Left cardiac atrium (tissue), 4 donors: ENCODE results near the gene EARS2. TPM values are rescaled to one million over a fixed set of nuclear protein-coding genes. Genes with fewer than 3 reads are reported as not detected.
"Not testable (repeated sequence)": the region's sequence is repeated elsewhere in the genome, so short reads cannot be mapped to it uniquely, and the experiment has no call there.

Source experiments
- ATAC-seq, 2 donors: fragments of 200-7000 bp; cut with Tn5 transposase; one replicate each; pipeline ENCODE4 v1.9.1; 2020; ENCODE audit warnings: mild to moderate bottlenecking in 2 of 2, moderate library complexity in 2 of 2
- DNase-seq: peaks from one replicate; pipeline ENCODE4 v3.0.0-alpha.2; 2020
- intact Hi-C, 2 donors: fragments of 100-400 bp; cut with DNase I; formaldehyde crosslinking; loops; one replicate each; pipeline versions ENCODE4 v1.14.1 to v1.15.1; 2022 to 2023
- total RNA-seq, 2 donors: library from RNA; stranded (reverse); fragmentation: NEBNext Ultra II Directional; extraction: Animal tissue kit (Norgen Biotek cat#: 25700); gene quantifications; one replicate each; pipeline ENCODE4 v1.2.1, GENCODE V29; 2021
- donor health status: DM: no; HTN: yes; CAD: no.
- donor health status: DM: no; HTN: yes; CAD: no; lungs with severe emphysema.
- donor health status: DM: yes; HTN: yes; CAD: no.
- donor health status: Dilated cardiomyopathy.

The EARS2 gene
- total RNA-seq, 2 donors from 2014 or later = 16.6 to 19.3 TPM

- intact Hi-C loops = no loop called here
- ATAC-seq (no peak), DNase-seq (no peak)
These were observed 15.2 kb upstream of the EARS2 start for GRCh38 chr16:23572394-23572793.

- ATAC-seq (no peak), DNase-seq (no peak)
- intact Hi-C loops = no loop called here
These were observed 14.7 kb upstream of the EARS2 start for GRCh38 chr16:23571895-23572294.

- ATAC-seq = peak in 1 of 2 donors; percentile 33
- intact Hi-C loops = no loop called here
- DNase-seq = no peak
These were observed 14.0 kb upstream of the EARS2 start for GRCh38 chr16:23570992-23571632.

GRCh38 chr16:23567602-23568001 is 10.5 kb upstream of the EARS2 start:
- DNase-seq (no peak), ATAC-seq (no peak)
- intact Hi-C loops = no loop called here

GRCh38 chr16:23566724-23567123 is 9.6 kb upstream of the EARS2 start:
- no peak for DNase-seq
- intact Hi-C loops = no loop called here
- ATAC-seq = no peak

GRCh38 chr16:23564575-23565363 is 7.6 kb upstream of the EARS2 start:
- DNase-seq = peak; percentile 77
- intact Hi-C loops = no loop called here
- peak; percentile 81 to 82 for ATAC-seq

- intact Hi-C loops = no loop called here
- ATAC-seq = no peak
- DNase-seq = no peak
These were observed 6.0 kb upstream of the EARS2 start for GRCh38 chr16:23563186-23563585.

GRCh38 chr16:23562505-23562904 is 5.4 kb upstream of the EARS2 start:
- intact Hi-C loops = no loop called here
- DNase-seq = no peak
- ATAC-seq = no peak

- no peak for ATAC-seq
These were observed 4.4 kb upstream of the EARS2 start for GRCh38 chr16:23561586-23561985.

GRCh38 chr16:23557779-23558702 is 891 bp upstream of the EARS2 start:
- ATAC-seq (peak; percentile 24 to 26), DNase-seq (no peak)
- intact Hi-C loops = loop anchor here (1.0 to 5.0 kb wide), 2 partner anchors 34 to 38 kb away; partner anchors contain the start of gene NDUFAB1 (in 1 of the 2)

More at GRCh38 chr16:23561586-23561985, 4.4 kb upstream of the EARS2 start:
- intact Hi-C loops = loop anchor here in 1 of 2 donors (2.0 kb wide), 1 partner anchor 29 kb away; no protein-coding TSS in a partner anchor
- no peak for DNase-seq

- no peak for ATAC-seq
- intact Hi-C loops = no loop called here
- DNase-seq = no peak
These were observed 2.6 kb downstream of the EARS2 start for GRCh38 chr16:23554536-23554935.

- no peak for DNase-seq
- ATAC-seq = no peak
- intact Hi-C loops = no loop called here
These were observed 5.0 kb downstream of the EARS2 start for GRCh38 chr16:23552161-23552560.

GRCh38 chr16:23549938-23550337 is 7.2 kb downstream of the EARS2 start:
- intact Hi-C loops = no loop called here
- ATAC-seq (no peak), DNase-seq (no peak)

GRCh38 chr16:23544436-23544835 is 12.7 kb downstream of the EARS2 start:
- ATAC-seq (no peak), DNase-seq (no peak)
- intact Hi-C loops = no loop called here

- DNase-seq, intact Hi-C loops, ATAC-seq: not testable (repeated sequence)
These were observed 16.4 kb downstream of the EARS2 start for GRCh38 chr16:23540817-23541178.

- no peak for ATAC-seq
- intact Hi-C loops = no loop called here
These were observed 16.9 kb downstream of the EARS2 start for GRCh38 chr16:23539984-23540816.

GRCh38 chr16:23538919-23539278 is 18.3 kb downstream of the EARS2 start:
- ATAC-seq (no peak), DNase-seq (no peak)
- intact Hi-C loops = no loop called here

More at GRCh38 chr16:23539984-23540816, 16.9 kb downstream of the EARS2 start:
- no peak for DNase-seq

GRCh38 chr16:23537390-23537789 is 19.8 kb downstream of the EARS2 start:
- intact Hi-C loops = no loop called here
- DNase-seq (no peak), ATAC-seq (no peak)

- intact Hi-C loops = no loop called here
- DNase-seq = no peak
- ATAC-seq = no peak
These were observed 21.2 kb downstream of the EARS2 start for GRCh38 chr16:23535901-23536300.
